Measurements from ENCODE around the gene PSMB7.

Gene PSMB7

DNA sequence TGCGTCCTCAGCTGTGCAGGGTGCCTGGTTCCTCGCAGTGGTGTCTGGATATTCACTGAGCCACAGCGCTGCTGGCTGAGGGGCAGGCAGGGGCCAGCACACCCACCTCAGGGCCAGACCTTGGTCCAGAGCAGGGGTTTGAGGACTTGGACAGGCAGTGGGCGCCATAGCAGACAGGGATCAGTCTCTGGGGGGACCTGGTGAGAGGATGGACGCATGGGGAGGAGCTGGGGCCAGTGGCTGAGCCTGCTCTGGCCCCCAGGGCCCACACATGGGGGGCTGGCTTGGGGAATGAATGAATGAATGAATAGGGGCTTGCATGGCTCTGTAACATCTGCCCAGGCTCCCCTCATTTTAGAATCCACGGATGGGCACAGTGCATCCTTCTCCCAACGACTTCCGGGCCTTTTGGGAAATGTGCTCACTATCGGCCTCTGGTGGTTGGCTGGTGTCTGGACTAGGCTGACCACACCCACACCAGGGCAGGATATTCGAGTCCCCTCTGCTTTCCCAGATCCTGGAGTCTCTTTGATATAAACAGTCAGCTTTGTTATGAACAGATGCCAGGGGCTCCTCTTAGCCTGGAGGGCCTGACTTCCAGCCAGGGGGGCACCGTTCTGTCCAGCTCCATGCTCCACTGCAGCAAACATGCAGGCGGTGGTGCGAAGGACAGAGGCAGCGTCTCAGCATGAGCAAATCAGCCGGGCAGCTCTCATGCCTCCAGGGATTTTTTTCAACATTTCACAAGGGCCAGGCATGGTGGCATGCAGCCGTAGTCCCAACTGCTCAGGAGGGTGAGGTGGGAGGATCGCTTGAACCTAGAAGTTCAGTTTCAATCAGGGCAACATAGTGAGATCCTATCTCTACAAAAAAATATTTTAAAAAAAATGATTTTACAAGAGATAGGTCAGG, 94.9 kb downstream of the PSMB7 start:
- DNase-seq = peak; percentile 19

GRCh38 chr9:124315882-124316281, 99.4 kb downstream of the PSMB7 start:
- no peak for DNase-seq

DNA sequence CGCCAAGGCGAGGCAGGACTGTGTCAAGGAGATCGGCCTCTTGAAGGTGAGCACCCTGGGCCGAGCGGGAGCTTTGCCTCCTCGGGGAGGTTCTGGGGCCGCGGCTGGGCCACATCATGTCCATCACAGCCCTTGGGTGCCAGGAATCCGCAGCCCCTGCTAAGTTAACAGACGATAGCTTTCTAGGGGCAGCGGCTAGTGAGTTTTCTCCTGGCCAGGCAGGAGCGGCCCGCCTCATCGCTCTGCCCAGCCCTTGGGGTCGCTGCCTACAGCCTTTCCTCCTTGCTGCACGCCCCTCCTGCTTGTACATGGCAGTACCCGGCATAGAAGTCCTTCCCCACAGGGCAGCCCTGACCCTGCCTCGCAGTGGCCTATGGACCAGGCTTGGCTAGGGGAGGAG, 101.3 kb downstream of the PSMB7 start:
- no peak for DNase-seq

DNA sequence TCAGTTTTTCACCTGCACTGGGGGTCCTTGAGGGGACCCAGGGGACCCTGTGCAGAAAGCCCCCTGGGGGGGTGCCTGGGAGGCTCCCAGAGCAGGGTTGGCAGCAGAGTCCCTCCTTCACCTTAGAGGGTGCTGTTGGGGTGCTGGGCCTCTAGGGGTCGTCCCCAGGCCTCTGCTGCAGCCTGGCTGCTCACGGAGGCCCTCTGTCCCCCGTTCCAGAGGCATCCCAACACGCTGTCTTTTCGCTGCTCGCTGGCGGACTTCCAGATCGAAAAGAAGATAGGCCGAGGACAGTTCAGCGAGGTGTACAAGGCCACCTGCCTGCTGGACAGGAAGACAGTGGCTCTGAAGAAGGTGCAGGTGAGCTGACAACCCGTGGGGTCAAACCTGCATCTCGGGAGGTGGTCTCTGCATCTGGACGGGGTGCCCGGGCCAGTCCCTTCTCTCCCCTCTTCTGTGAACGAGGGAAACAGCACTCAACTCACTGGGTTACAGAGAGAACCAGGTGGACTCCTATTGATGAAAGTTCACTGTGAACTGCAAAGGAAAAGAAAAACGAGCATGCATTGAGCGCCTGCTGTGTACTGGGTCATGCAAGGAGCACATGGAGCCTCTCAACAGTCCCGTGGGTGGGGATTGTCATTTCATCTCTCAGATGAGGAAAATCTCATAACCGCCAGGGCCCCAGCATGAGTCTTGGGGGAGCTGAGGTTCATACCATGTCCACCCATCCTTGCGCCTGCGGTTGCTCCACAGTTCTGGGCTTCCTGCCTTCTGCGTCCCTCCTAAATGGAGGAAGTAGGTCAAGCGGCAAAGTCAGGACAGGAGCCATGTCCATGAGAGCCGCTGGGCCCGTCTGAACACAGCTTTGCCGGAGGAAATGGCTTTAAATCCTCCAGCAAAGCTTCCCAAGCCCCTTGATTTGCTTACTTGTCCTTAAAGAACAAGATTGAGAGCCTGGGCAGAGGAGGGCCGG, 102.7 kb downstream of the PSMB7 start:
- DNase-seq = no peak

- DNase-seq = no peak
Observed at GRCh38 chr9:124311283-124311682, 104.0 kb downstream of the PSMB7 start.

- DNase-seq = no peak
Observed at GRCh38 chr9:124309667-124310084, 105.6 kb downstream of the PSMB7 start.

DNA sequence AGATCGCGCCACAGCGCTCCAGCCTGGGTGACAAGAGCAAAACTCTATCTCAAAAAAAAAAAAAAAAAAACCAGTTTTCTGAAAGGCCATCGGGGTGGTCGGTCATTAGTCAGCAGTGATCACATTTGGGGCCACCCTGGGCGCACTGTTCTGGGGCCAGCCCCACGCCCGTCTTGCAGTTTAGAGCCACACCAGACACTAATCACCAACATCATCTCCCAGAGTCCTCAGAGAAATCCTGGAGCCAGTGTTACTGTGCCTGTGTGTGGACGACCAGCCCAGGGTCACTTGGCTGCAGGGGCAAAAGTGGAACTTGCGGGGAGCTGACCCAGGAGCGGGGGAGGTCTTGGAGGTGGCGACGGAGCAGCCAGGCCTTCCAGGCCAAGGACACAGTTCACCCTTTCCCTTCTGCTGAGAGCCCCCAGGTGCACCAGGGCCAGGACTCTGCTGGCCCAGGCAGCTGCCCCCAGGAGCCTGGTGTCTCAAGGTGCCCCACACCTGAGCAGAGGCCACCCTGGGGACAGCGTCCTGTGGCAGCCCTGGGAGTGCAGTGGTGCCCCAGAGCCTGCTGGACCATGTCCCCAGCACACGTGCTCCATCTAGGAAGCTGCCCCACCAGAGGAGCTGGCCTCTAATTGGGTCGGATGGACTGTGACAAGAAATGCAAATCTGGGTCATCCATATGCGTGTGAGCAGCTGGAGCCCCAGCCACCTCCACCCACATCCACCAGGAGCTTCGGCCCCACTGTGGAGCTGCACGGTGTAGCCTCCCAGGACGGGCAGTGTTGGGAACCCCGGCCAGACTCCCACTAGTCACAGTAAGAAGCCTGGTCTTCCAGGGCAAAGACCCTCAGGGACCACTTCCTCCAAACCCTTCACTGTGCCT, 106.4 kb downstream of the PSMB7 start:
- DNase-seq = no peak

DNA sequence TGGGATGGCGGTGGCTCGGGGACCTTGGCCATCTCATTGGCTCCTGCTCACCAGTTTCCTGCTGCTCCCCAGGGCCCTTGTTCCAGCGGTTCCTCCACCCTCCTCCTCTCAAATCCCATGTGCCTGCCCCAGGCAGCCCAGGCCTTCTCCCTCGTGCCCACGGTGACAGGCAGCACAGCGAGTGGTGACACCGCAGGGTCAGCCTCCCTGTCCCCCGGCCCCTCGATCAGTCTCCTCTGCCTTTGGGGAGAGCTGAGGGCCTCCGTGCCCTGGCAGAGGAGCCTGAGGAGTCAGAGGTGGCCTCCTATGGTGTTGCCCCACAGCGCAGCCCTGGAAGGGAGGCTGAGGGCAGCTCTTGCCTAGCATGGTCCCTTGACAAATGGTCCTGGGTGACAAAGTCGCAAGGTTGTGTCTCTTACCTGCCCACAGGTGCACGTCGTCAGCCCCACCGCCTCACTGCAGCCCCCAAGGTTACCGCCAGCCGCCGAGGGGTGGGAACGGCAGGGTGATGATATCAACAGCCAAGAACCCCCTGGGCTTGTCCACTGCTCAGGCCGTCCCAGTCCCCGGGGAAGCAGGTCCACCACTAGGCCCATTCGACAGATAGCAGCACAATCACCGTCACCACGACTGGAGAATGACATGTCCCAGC, 107.7 kb downstream of the PSMB7 start:
- no peak for DNase-seq

- DNase-seq = no peak
Observed at GRCh38 chr9:124306098-124306735, 109.0 kb downstream of the PSMB7 start.

DNA sequence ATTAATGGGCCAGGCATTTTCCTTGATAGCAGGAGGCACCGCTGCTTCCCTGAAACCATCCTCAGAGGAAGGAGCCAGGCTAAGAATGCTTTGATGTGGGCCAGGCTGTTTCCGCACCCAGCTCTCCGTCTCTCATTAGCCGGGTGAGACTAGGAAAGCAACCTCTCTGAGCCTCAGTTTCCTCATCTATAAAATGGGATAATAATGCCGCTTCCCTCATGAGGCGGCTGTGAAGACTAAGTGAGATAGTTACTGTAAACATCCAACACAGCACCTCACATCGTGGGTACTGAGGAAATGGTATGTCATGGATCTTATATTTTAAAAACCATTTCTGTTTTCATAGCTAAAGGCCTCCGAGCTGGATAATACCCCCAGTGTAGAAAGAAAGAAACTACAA, 111.0 kb downstream of the PSMB7 start:
- DNase-seq = no peak

DNA sequence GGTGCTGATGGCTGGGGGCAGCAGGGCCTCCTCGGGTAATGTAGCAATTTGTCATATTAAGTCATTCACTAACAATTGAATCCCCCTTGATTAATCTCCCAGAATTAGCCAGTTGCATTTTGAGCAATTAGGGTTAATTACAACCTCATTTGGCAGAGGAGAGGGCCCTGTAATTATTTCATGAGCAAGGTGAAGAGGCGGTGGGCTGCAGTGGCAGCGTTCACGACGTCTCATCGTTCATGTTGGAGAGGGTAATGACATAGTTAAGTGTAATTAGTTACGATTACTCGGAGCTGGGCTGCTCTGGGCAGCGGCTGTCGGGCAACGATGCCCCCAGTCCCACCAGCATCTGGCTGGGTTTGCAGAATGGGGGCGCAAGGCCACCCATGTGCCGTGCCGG, 111.5 kb downstream of the PSMB7 start:
- no peak for DNase-seq

Data from NCI-H510A treated with DMSO at 0.1 percent for 48 hours (cell line).